ENCODE data around the gene MLF1.

MLF1 gene

DNA sequence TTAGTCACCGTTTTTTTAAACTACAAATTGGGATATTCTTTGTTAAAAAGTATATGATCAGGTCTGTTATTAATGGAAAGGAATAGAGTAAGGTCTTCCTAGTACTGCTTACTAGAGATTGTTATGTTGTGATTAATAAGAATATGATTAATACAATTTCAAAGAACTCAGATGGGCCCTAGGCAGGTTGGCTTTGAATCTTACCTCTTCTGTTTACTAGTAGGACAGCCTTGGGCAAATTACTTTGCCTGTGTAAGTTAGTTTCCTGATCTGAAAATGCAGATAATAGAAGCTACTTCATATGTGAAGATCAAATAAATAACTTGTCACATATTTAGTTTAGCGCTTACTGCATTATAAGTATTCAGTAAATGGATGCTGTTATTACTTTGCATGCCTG lies 80.2 kb downstream of the MLF1 start:
- no peak for DNase-seq (ENCODE audit: low read depth)
- no peak overlapping the region for H3K4me3 ChIP-seq (ENCODE audit: low read depth, low read length)
- TF ChIP-seq, protein P1, sequence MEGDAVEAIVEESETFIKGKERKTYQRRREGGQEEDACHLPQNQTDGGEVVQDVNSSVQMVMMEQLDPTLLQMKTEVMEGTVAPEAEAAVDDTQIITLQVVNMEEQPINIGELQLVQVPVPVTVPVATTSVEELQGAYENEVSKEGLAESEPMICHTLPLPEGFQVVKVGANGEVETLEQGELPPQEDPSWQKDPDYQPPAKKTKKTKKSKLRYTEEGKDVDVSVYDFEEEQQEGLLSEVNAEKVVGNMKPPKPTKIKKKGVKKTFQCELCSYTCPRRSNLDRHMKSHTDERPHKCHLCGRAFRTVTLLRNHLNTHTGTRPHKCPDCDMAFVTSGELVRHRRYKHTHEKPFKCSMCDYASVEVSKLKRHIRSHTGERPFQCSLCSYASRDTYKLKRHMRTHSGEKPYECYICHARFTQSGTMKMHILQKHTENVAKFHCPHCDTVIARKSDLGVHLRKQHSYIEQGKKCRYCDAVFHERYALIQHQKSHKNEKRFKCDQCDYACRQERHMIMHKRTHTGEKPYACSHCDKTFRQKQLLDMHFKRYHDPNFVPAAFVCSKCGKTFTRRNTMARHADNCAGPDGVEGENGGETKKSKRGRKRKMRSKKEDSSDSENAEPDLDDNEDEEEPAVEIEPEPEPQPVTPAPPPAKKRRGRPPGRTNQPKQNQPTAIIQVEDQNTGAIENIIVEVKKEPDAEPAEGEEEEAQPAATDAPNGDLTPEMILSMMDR (IDR thresholded peaks at IDR 0.05; ENCODE audit: control insufficient read depth, extremely low read depth, insufficient read depth): no peak

DNA sequence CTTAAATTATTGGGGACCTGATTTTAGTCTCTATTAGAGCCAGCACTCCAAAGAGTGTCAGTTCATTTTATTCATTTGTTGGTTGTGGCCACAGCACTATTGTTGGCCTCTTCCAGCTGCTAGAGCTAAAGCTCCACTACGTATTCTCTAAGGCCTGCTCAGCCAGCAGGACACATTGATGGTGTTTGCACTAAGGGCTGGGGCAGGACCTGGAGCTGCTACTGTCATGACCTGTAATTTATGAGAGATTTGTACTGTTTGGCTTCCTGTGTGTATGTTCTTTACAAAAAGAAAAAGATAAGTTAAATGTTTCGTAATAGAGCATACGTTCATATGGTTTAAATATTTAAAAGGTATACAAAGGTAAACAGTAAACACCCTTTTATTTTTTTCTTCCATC lies 81.5 kb downstream of the MLF1 start:
- peak; percentile 78 for DNase-seq (ENCODE audit: low read depth)
- no peak overlapping the region for H3K4me3 ChIP-seq (ENCODE audit: low read depth, low read length)
- TF ChIP-seq, protein P1 (IDR thresholded peaks at IDR 0.05; ENCODE audit: control insufficient read depth, extremely low read depth, insufficient read depth): no peak

Data from LNCaP clone FGC (cell line).